ENCODE results near the gene HS3ST2.

- TF ChIP-seq POLR2A (IDR thresholded peaks at IDR 0.05; ENCODE audit: low read depth, low read length) = no peak
- no peak for TF ChIP-seq TAF1 (IDR thresholded peaks at IDR 0.05; ENCODE audit: low read depth, low read length)
These were observed 101.0 kb downstream of the HS3ST2 start for GRCh38 chr16:22915003-22915402.

Measured in GM12891 (cell line).